Trophoblast cell (in vitro differentiated cells and primary cell): Measurements from ENCODE around the gene GALNT9.

Experiments
- DNase-seq, 2 donors: peaks; one replicate each; pipeline ENCODE4 v3.0.0-alpha.2; 2016
- H2AFZ ChIP-seq: 2 replicates; pipeline ENCODE4 v1.6.1; 2013; ENCODE audit warnings: low read length, moderate library complexity, mild to moderate bottlenecking; ENCODE audit not compliant: insufficient read depth, poor library complexity
- H2AK5ac ChIP-seq: 2 replicates; pipeline ENCODE4 v1.6.1; 2013; ENCODE audit warnings: mild to moderate bottlenecking, low read length
- H2BK120ac ChIP-seq: 2 replicates; pipeline ENCODE4 v1.6.1; 2013; ENCODE audit warnings: low read length, mild to moderate bottlenecking, moderate library complexity; ENCODE audit not compliant: insufficient read depth, poor library complexity
- H2BK12ac ChIP-seq: 2 replicates; pipeline ENCODE4 v1.6.1; 2013; ENCODE audit warnings: mild to moderate bottlenecking, low read length, moderate library complexity
- H2BK5ac ChIP-seq: 2 replicates; pipeline ENCODE4 v1.6.1; 2013; ENCODE audit warnings: low read length, low read depth, moderate library complexity, mild to moderate bottlenecking; ENCODE audit not compliant: poor library complexity
- H3K14ac ChIP-seq: 2 replicates; pipeline ENCODE4 v1.6.1; 2013; ENCODE audit warnings: mild to moderate bottlenecking, low read length
- H3K18ac ChIP-seq: 2 replicates; pipeline ENCODE4 v1.6.1; 2013; ENCODE audit warnings: mild to moderate bottlenecking, low read length
- H3K23ac ChIP-seq: 2 replicates; pipeline ENCODE4 v1.6.1; 2013; ENCODE audit warnings: low read length
- H3K27ac ChIP-seq: 2 replicates; pipeline ENCODE4 v1.5.1; 2013; ENCODE audit warnings: low read depth, mild to moderate bottlenecking, inconsistent platforms, low read length, moderate library complexity
- H3K27me3 ChIP-seq: 2 replicates; pipeline ENCODE4 v1.6.1; 2013; ENCODE audit warnings: inconsistent platforms, mild to moderate bottlenecking, low read length, moderate library complexity; ENCODE audit not compliant: insufficient read depth
- H3K36me3 ChIP-seq, 2 experiments: 1 replicate in 1 of 2; 2 replicates in 1 of 2; pipeline ENCODE4 v1.6.1; 2013; ENCODE audit warnings: low read length in 2 of 2, mild to moderate bottlenecking in 2 of 2, moderate library complexity in 1 of 2; ENCODE audit not compliant: insufficient read depth in 2 of 2, control insufficient read depth in 1 of 2
- H3K4ac ChIP-seq: 2 replicates; pipeline ENCODE4 v1.6.1; 2013; ENCODE audit warnings: low read depth, mild to moderate bottlenecking, low read length, moderate library complexity
- H3K4me1 ChIP-seq, 2 experiments: 1 replicate in 1 of 2; 2 replicates in 1 of 2; pipeline ENCODE4 v1.6.1; 2013; ENCODE audit warnings: low read length in 2 of 2, mild to moderate bottlenecking in 2 of 2, moderate library complexity in 1 of 2; ENCODE audit not compliant: insufficient read depth in 2 of 2, control insufficient read depth in 1 of 2
- H3K4me2 ChIP-seq: 2 replicates; pipeline ENCODE4 v1.6.1; 2013; ENCODE audit warnings: inconsistent platforms, mild to moderate bottlenecking, low read length, moderate library complexity
- H3K4me3 ChIP-seq: 2 replicates; pipeline ENCODE4 v1.5.1; 2013; ENCODE audit warnings: mild to moderate bottlenecking, low read depth, low read length, inconsistent platforms
- H3K79me1 ChIP-seq: one replicate; pipeline ENCODE4 v1.6.1; 2013; ENCODE audit warnings: low read length
- H3K79me2 ChIP-seq: 2 replicates; pipeline ENCODE4 v1.6.1; 2013; ENCODE audit warnings: low read length, mild to moderate bottlenecking; ENCODE audit not compliant: control insufficient read depth, insufficient read depth, poor library complexity
- H3K9ac ChIP-seq: 2 replicates; pipeline ENCODE4 v1.6.1; 2013; ENCODE audit warnings: mild to moderate bottlenecking, low read length
- H3K9me3 ChIP-seq: 2 replicates; pipeline ENCODE4 v1.6.1; 2013; ENCODE audit warnings: low read depth, mild to moderate bottlenecking, control low read depth, inconsistent platforms, low read length; ENCODE audit not compliant: insufficient read depth
- H4K12ac ChIP-seq: 2 replicates; pipeline ENCODE4 v1.6.1; 2013; ENCODE audit warnings: low read depth, mild to moderate bottlenecking, low read length, moderate library complexity
- H4K8ac ChIP-seq: 2 replicates; pipeline ENCODE4 v1.6.1; 2013; ENCODE audit warnings: low read depth, mild to moderate bottlenecking, low read length, moderate library complexity
- H4K91ac ChIP-seq: one replicate; pipeline ENCODE4 v1.6.1; 2013; ENCODE audit warnings: low read depth, mild to moderate bottlenecking, low read length, moderate library complexity
- WGBS: extraction: QIAGEN DNeasy Blood & Tissue Kit; methylation state at CpG from one replicate; pipeline ENCODE4 v1.1.7; 2013; ENCODE audit warnings: missing lambda C conversion rate; ENCODE audit not compliant: insufficient read length, insufficient coverage; ENCODE audit errors: extremely low coverage; 5-methylcytosine and 5-hydroxymethylcytosine counted together

The GALNT9 gene

DNA sequence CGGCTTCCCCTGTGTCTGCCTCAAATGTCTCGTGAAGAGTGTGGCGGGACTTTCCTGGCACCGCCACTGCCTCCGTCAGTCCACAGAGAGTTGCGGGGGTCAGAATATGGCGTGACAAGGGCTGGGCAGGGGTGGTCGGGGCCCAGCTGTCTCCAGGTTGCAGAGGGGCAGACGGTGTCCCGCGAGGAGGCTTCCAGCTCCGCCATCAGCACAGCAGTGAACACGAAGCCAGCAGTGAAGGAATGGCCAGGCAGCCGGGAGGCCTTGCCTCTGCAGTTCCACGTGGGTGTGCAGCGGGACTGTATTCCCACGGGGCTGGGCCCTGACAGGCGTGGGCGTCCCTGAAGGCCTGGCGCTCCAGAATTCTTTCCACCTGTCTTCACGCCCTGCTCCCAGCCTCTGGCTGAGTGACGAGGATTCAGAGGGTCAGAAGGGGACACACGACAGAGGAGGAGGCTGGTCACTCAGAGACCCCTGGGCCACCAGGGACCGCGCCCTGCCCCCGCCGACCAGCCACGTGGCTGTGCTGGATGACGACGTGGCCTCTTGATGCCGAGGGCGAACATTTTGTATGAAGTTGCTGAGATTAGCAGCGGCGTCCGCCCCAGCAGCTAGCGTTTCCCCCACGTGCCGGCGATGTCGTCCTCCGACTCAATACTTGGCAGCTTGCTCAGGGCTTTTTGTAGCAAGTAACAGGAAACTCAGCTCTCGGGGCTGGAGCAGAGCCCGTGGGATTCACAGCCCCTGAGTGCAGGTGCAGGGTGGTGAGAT lies 25.0 kb upstream of the GALNT9 start:
- Histone ChIP-seq H4K91ac (no peak overlapping the region), H3K4me2 (no peak overlapping the region), H3K27me3 (no peaks in the 10 kb centered on the region), H4K8ac (no peak overlapping the region), H4K12ac (no peak overlapping the region), H2BK120ac (no peak overlapping the region), H3K36me3 (no peaks in the 10 kb centered on the region), H3K79me1 (no peaks in the 10 kb centered on the region), H3K4ac (no peak overlapping the region), H2BK12ac (no peak overlapping the region), H3K79me2 (no peaks in the 10 kb centered on the region), H3K9ac (no peak overlapping the region), H2AFZ (no peak overlapping the region), H3K14ac (no peak overlapping the region), H3K18ac (no peak overlapping the region), H3K4me1 (no peaks in the 10 kb centered on the region), H2AK5ac (no peak overlapping the region), H3K4me3 (no peak overlapping the region), H3K9me3 (peaks cover 17% of the 10 kb centered on the region), H3K23ac (no peak overlapping the region), H3K27ac (no peak overlapping the region), H2BK5ac (no peak overlapping the region)
- no peak for DNase-seq
- WGBS: no CpG with 5 or more reads among the region's 43 CpGs

DNA sequence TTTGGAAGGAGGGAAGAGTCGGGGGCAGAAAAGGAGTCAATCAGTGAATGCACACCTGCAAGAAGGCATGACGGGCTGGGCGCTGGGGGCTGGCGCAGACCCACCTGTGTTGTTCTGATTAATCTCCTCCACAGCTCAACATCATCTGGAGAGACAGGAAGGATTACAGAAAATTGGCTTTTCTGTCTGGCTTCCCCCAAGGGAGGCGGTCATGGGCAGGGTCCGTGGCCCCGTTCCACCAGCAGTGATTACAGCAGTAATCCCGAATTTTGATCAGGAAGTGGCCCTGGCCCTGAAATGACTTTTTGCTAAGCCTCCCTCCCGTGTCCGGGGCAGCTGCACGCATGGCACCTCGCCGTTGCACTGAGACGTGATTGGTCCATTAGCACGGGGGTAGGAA lies 24.4 kb upstream of the GALNT9 start:
- H3K9me3 ChIP-seq: peaks cover 16% of the 10 kb centered on the region
- H2BK5ac ChIP-seq: no peak overlapping the region
- no peak overlapping the region for H4K8ac ChIP-seq
- H3K9ac ChIP-seq: no peak overlapping the region
- no peak overlapping the region for H2AK5ac ChIP-seq
- WGBS: no CpG with 5 or more reads among the region's 15 CpGs
- H3K27me3 ChIP-seq: no peaks in the 10 kb centered on the region
- no peaks in the 10 kb centered on the region for H3K79me1 ChIP-seq
- H4K91ac ChIP-seq: no peak overlapping the region
- no peaks in the 10 kb centered on the region for H3K36me3 ChIP-seq
- no peaks in the 10 kb centered on the region for H3K79me2 ChIP-seq
- H3K4me3 ChIP-seq: no peak overlapping the region
- H3K23ac ChIP-seq: no peak overlapping the region
- H3K27ac ChIP-seq: no peak overlapping the region
- no peak overlapping the region for H3K14ac ChIP-seq
- H3K4ac ChIP-seq: no peak overlapping the region
- H4K12ac ChIP-seq: no peak overlapping the region
- H3K4me1 ChIP-seq: no peaks in the 10 kb centered on the region
- H3K18ac ChIP-seq: no peak overlapping the region
- DNase-seq: no peak
- no peak overlapping the region for H2BK12ac ChIP-seq
- no peak overlapping the region for H2BK120ac ChIP-seq
- no peak overlapping the region for H3K4me2 ChIP-seq
- H2AFZ ChIP-seq: no peak overlapping the region

DNA sequence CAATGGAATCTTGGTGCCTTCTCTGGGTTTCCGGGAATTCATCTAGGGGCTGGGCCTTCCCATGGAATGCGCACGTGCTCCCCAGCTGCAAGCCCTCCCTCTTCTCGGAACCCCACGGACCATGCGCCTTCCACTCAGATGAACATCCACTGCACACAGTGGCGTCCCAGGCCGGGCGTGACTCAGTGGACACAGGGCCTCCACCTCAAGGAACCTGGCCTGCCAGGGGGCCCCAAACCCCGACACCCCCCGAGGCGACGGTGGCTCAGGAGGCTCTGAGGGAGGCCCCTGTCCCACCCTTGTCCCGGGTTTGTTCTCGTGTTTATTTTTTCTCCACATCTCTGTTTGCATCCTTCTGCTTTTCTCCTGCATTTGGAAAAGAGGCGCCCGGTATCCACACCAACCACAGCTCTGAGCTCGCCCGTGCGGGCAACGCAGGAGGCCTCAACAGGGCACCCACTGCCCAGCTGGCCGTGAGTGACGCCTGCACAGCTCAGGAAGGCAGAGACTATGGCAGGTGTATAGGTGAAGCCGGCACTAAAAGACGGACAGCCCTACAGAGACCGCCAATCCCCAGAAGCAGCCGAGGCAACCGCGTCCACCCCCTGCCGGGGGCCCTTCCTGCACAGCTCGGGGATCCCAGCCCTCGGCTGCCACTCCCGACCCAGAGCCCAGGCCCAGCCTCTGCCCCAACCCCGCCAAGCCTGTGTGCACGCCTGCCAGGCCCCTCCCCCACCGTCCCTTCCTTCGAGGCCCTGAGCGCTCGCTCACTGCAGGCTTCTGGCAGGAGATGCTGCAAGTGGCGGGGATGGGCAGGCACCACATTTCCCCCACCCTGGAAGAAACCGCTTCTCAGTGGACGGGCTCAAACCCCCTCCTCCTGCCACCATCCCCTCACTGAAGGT lies 23.8 kb upstream of the GALNT9 start:
- peaks cover 11% of the 10 kb centered on the region for H3K9me3 ChIP-seq
- H3K14ac ChIP-seq: no peak overlapping the region
- H2AFZ ChIP-seq: no peak overlapping the region
- H4K91ac ChIP-seq: no peak overlapping the region
- H3K9ac ChIP-seq: no peak overlapping the region
- no peaks in the 10 kb centered on the region for H3K36me3 ChIP-seq
- H3K4me3 ChIP-seq: no peak overlapping the region
- no peak overlapping the region for H3K4ac ChIP-seq
- no peaks in the 10 kb centered on the region for H3K79me1 ChIP-seq
- no peaks in the 10 kb centered on the region for H3K79me2 ChIP-seq
- WGBS: no CpG with 5 or more reads among the region's 42 CpGs
- no peak overlapping the region for H4K8ac ChIP-seq
- H2BK5ac ChIP-seq: no peak overlapping the region
- no peak overlapping the region for H2BK120ac ChIP-seq
- H2AK5ac ChIP-seq: no peak overlapping the region
- H3K4me1 ChIP-seq: no peaks in the 10 kb centered on the region
- H2BK12ac ChIP-seq: no peak overlapping the region
- no peak overlapping the region for H3K23ac ChIP-seq
- no peak overlapping the region for H3K27ac ChIP-seq
- H3K4me2 ChIP-seq: no peak overlapping the region
- H3K18ac ChIP-seq: no peak overlapping the region
- DNase-seq: no peak
- H3K27me3 ChIP-seq: no peaks in the 10 kb centered on the region
- H4K12ac ChIP-seq: no peak overlapping the region

DNA sequence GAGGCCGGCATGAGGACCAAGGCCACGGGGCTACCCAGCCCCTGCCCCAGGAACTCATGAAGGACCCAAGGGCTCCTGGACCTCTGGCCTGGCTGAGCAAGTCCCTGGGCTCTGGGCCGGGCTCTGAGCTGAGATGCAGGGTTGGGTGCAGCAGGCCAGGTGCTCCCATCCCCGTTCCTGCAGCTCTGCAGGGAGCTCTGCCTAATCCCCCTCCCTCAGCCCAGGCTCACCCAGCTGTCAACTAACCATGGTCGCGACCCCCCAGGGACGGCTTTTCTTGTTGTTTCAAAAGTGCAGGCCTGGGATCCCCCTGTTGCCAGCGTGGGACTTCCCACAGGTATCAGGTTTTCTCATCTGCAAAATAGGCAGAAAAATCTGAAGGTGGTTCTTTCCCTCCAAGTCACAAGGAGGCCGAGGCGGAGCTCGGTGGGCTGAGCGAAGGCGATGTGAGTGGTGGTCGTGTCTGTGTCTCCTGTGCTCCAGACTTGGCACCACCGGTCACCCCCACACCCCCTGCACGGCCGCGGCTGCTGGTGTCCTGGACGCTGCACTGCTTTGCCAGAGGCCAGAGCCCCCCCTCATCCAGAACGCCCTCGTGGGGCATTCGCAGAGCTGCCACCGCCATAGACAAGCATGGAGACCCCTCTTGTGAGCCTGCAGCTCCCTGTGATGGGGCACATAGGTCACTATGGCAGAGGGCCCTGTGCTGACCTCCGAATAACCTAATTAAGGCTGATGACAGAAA lies 22.5 kb upstream of the GALNT9 start:
- Histone ChIP-seq H4K91ac (no peak overlapping the region), H2BK120ac (no peak overlapping the region), H2AK5ac (no peak overlapping the region), H3K4me2 (no peak overlapping the region), H3K18ac (no peak overlapping the region), H2BK12ac (no peak overlapping the region), H3K23ac (no peak overlapping the region), H3K9ac (no peak overlapping the region), H2AFZ (no peak overlapping the region), H3K79me1 (no peaks in the 10 kb centered on the region), H2BK5ac (no peak overlapping the region), H3K4me3 (no peak overlapping the region), H3K9me3 (peaks cover 9% of the 10 kb centered on the region), H3K14ac (no peak overlapping the region), H3K4ac (no peak overlapping the region), H3K27me3 (no peaks in the 10 kb centered on the region), H4K8ac (no peak overlapping the region), H3K36me3 (no peaks in the 10 kb centered on the region), H4K12ac (no peak overlapping the region), H3K4me1 (no peaks in the 10 kb centered on the region), H3K79me2 (no peaks in the 10 kb centered on the region), H3K27ac (no peak overlapping the region)
- no CpG with 5 or more reads among the region's 24 CpGs for WGBS
- DNase-seq: no peak
